ENCODE data around the gene KIRREL3.

Gene KIRREL3

GRCh38 chr11:126926376-126926791 lies 74.2 kb downstream of the KIRREL3 start:
- no peak for DNase-seq (ENCODE audit: low spot score)
- in situ Hi-C loops (cut with MboI; ENCODE audit: low pct_unique_long_range_greater_than_20kb, low sequenced_read_pairs, unreplicated experiment), result no loop called here
- TF ChIP-seq CTCF (IDR thresholded peaks at IDR 0.05; ENCODE audit: extremely low read depth, insufficient read depth, missing control alignments), result no peak

GRCh38 chr11:126925321-126926093 lies 75.1 kb downstream of the KIRREL3 start:
- in situ Hi-C loops (cut with MboI; ENCODE audit: low pct_unique_long_range_greater_than_20kb, low sequenced_read_pairs, unreplicated experiment), result no loop called here
- no peak for TF ChIP-seq CTCF (IDR thresholded peaks at IDR 0.05; ENCODE audit: extremely low read depth, insufficient read depth, missing control alignments)
- DNase-seq (ENCODE audit: low spot score), result no peak

- TF ChIP-seq CTCF (IDR thresholded peaks at IDR 0.05; ENCODE audit: extremely low read depth, insufficient read depth, missing control alignments), result no peak
- in situ Hi-C loops (cut with MboI; ENCODE audit: low pct_unique_long_range_greater_than_20kb, low sequenced_read_pairs, unreplicated experiment), result no loop called here
- DNase-seq (ENCODE audit: low spot score), result no peak
These were observed 76.1 kb downstream of the KIRREL3 start for GRCh38 chr11:126924376-126925040.

DNA sequence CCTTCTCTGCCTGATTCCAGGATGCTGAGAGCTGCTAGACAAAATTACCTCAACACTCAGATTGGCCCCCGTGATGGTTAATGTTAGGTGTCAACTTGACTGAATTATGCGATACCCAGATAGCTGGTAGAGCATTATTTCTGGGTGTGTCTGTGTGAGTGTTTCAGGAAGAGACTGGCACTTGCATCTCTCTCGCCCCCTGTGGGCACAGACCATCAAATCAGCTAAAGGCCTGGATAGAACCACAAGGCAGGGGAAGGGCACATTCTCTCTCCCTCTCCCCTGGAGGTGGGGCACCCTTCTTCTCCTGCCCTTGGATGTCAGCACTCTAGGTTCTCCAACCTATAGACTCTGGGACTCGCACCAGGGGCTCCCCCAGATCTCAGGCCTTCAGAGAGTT lies 79.7 kb downstream of the KIRREL3 start:
- no peak for TF ChIP-seq CTCF (IDR thresholded peaks at IDR 0.05; ENCODE audit: extremely low read depth, insufficient read depth, missing control alignments)
- DNase-seq (ENCODE audit: low spot score), result no peak
- in situ Hi-C loops (cut with MboI; ENCODE audit: low pct_unique_long_range_greater_than_20kb, low sequenced_read_pairs, unreplicated experiment), result no loop called here

DNA sequence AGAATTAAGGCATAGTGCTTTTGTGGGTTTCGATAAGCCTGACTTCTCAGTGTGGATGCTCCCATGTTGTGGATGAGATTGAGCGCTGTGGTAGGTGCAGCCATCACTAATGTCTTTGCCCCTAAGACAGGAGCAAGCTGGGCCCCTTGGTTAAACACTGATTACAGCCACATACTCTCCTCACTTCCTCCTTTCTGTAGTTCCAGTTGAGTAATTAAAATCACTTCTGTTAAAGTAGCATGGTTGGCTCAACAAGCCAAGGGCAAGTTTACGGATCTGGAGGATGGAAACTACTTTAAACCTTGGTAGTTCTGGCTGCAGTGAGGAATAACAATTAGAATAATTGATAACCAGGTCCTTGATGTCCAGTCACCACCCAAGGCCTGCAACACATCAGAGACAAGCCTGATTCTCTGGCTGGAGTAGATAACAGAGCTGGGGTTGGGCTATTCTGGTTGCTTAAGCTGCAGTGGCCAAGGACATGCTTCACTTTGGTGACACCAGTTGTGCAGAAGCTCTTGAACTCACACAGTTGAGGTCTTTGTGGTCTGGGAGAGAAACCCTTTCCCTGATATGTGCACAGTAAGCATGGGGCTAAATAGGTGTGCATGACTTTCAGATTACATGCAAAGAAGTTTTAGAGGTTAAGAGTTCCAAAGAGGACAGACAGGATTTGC lies 81.3 kb downstream of the KIRREL3 start:
- no peak for DNase-seq (ENCODE audit: low spot score)
- in situ Hi-C loops (cut with MboI; ENCODE audit: low pct_unique_long_range_greater_than_20kb, low sequenced_read_pairs, unreplicated experiment), result no loop called here
- TF ChIP-seq CTCF (IDR thresholded peaks at IDR 0.05; ENCODE audit: extremely low read depth, insufficient read depth, missing control alignments), result no peak

DNA sequence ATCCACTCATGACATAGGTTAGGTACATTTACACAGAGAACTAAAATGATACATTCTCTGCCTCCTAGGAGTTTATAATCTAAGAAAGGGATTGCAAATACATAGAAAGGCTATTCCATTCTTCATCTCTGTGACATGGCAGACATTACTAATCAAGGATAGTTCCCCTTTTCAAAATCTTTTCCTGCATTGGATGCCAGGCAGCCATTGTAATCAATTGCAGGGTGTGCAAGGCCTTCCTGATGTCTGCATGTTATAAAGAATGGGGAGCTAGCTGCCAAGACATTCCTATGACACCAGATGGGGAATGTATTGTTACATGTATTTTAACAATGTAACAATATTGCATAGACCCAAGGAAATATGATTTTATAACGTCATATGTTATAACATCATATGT lies 82.0 kb downstream of the KIRREL3 start:
- no peak for TF ChIP-seq CTCF (IDR thresholded peaks at IDR 0.05; ENCODE audit: extremely low read depth, insufficient read depth, missing control alignments)
- no peak for DNase-seq (ENCODE audit: low spot score)
- in situ Hi-C loops (cut with MboI; ENCODE audit: low pct_unique_long_range_greater_than_20kb, low sequenced_read_pairs, unreplicated experiment), result no loop called here

Measured in GM13977 (cell line).